Vagina (tissue), 2 donors: ENCODE data around the gene JAK1. TPM values are rescaled to one million over a fixed set of nuclear protein-coding genes. Genes with fewer than 3 reads are reported as not detected.

Source experiments
- DNase-seq, 2 donors: peaks; one replicate each; pipeline ENCODE4 v3.0.0-alpha.2; 2017; ENCODE audit errors: extremely low spot score in 2 of 2
- H3K27ac ChIP-seq: fragments of 200-600 bp; sonication (generic); one replicate; pipeline ENCODE4 v1.5.1; 2019
- H3K27me3 ChIP-seq: fragments of 200-600 bp; sonication (generic); one replicate; pipeline ENCODE4 v1.5.1; 2019
- H3K36me3 ChIP-seq, 2 donors: fragments of 200-600 bp; sonication (generic); one replicate each; pipeline ENCODE4 v1.5.1; 2017 to 2019
- H3K4me1 ChIP-seq: fragments of 200-600 bp; sonication (generic); one replicate; pipeline ENCODE4 v1.5.1; 2019
- H3K4me3 ChIP-seq, 2 donors: fragments of 200-600 bp; sonication (generic); 1 replicate in 1 of 2; 2 replicates in 1 of 2; pipeline ENCODE4 v1.5.1; 2016 to 2019
- H3K9me3 ChIP-seq: fragments of 200-600 bp; sonication (generic); one replicate; pipeline ENCODE4 v1.5.1; 2019
- POLR2A ChIP-seq, 2 donors: fragments of 450-650 bp; IDR thresholded peaks; one replicate each; pipeline ENCODE4 v1.6.1; 2017; ENCODE audit warnings: antibody characterized with exemption in 2 of 2, mild to moderate bottlenecking in 2 of 2, moderate library complexity in 2 of 2
- POLR2AphosphoS5 ChIP-seq, 2 donors: sonication (generic); formaldehyde crosslinking; IDR thresholded peaks; one replicate each; pipeline ENCODE4 v1.9.0; 2017; ENCODE audit warnings: antibody characterized with exemption in 2 of 2, mild to moderate bottlenecking in 2 of 2, low read depth in 1 of 2; ENCODE audit not compliant: insufficient read depth in 1 of 2
- intact Hi-C: fragments of 100-400 bp; cut with DNase I; formaldehyde crosslinking; loops from one replicate; pipeline ENCODE4 v1.15.1; 2023
- total RNA-seq: library from RNA; depleted of rRNA; stranded (reverse); fragments of >200 nt; gene quantifications from one replicate; pipeline ENCODE4 v1.2.3, GENCODE V29; 2016
- TF ChIP-seq, protein P1 (sequence below), 3 experiments: fragments of 450-650 bp in 2 of 3; fragments of 200-600 bp in 1 of 3; sonication (generic) in 1 of 3; IDR thresholded peaks; one replicate each; pipeline ENCODE4 v1.5.1; 2017 to 2019; ENCODE audit warnings: antibody characterized with exemption in 3 of 3, mild to moderate bottlenecking in 2 of 3, moderate library complexity in 2 of 3

Gene JAK1
- total RNA-seq, 1 donor from 2014 or later = 93.3 TPM

DNA sequence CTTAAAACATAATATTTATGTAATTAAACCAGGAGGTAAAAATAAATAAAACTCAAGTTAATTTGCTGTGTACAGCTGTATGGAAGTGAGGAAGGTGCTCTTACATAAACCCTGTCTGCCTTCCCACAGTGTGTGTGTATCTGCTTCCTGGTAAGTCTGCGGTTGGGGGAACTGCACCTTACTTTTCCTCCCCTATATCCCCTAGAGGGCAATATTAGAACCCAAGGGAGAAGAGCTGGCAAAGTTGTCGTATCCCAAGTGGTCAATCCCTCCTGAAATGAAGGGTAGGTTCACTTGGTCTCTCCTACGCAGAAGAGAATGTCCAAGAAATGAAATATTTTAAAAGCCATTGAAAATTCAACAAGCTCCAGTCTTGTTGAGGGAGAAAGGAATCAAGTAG lies 17.8 kb upstream of the JAK1 start:
- intact Hi-C loops = no loop called here
- H3K27me3 ChIP-seq = no peaks in the 10 kb centered on the region

DNA sequence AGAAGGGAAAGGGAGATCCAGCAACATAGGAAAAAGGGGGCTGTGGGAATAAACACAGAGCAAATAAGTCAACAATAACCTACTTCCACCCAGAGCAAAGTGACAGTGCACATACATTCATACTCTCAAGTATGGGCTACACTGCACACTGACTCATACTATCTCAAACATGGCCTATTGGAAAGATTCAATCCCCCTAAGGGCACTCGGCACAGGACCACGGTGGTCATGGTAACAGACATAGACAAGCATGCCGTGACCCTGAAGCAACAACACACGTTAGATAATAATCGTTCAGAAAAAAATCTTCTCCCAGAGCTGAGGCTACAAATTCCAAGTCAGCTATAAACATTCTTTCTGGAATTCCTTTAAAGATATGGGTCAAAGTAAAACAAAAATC lies 16.8 kb upstream of the JAK1 start:
- H3K4me3 ChIP-seq = no peak overlapping the region
- H3K27me3 ChIP-seq = no peaks in the 10 kb centered on the region
- no peak for DNase-seq
- no peaks in the 10 kb centered on the region for H3K36me3 ChIP-seq
- no peak for TF ChIP-seq POLR2AphosphoS5 (IDR thresholded peaks at IDR 0.05; ENCODE audit: insufficient read depth in 1 of 2, low read depth in 1 of 2)
- TF ChIP-seq, protein P1, sequence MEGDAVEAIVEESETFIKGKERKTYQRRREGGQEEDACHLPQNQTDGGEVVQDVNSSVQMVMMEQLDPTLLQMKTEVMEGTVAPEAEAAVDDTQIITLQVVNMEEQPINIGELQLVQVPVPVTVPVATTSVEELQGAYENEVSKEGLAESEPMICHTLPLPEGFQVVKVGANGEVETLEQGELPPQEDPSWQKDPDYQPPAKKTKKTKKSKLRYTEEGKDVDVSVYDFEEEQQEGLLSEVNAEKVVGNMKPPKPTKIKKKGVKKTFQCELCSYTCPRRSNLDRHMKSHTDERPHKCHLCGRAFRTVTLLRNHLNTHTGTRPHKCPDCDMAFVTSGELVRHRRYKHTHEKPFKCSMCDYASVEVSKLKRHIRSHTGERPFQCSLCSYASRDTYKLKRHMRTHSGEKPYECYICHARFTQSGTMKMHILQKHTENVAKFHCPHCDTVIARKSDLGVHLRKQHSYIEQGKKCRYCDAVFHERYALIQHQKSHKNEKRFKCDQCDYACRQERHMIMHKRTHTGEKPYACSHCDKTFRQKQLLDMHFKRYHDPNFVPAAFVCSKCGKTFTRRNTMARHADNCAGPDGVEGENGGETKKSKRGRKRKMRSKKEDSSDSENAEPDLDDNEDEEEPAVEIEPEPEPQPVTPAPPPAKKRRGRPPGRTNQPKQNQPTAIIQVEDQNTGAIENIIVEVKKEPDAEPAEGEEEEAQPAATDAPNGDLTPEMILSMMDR (IDR thresholded peaks at IDR 0.05) = no peak
- no peak for TF ChIP-seq POLR2A (IDR thresholded peaks at IDR 0.05)
- intact Hi-C loops = no loop called here
- H3K27ac ChIP-seq = no peak overlapping the region
- H3K4me1 ChIP-seq = peaks cover 9% of the 10 kb centered on the region
- H3K9me3 ChIP-seq = no peaks in the 10 kb centered on the region

More for the DNA sequence above, 17.8 kb upstream of the JAK1 start:
- DNase-seq = no peak
- Histone ChIP-seq H3K4me3 (no peak overlapping the region), H3K9me3 (no peaks in the 10 kb centered on the region), H3K4me1 (peaks cover 10% of the 10 kb centered on the region), H3K27ac (no peak overlapping the region), H3K36me3 (no peaks in the 10 kb centered on the region)
- TF ChIP-seq POLR2AphosphoS5 (IDR thresholded peaks at IDR 0.05; ENCODE audit: insufficient read depth in 1 of 2, low read depth in 1 of 2) (no peak), POLR2A (IDR thresholded peaks at IDR 0.05) (no peak)
- TF ChIP-seq, protein P1 (IDR thresholded peaks at IDR 0.05) = no peak

DNA sequence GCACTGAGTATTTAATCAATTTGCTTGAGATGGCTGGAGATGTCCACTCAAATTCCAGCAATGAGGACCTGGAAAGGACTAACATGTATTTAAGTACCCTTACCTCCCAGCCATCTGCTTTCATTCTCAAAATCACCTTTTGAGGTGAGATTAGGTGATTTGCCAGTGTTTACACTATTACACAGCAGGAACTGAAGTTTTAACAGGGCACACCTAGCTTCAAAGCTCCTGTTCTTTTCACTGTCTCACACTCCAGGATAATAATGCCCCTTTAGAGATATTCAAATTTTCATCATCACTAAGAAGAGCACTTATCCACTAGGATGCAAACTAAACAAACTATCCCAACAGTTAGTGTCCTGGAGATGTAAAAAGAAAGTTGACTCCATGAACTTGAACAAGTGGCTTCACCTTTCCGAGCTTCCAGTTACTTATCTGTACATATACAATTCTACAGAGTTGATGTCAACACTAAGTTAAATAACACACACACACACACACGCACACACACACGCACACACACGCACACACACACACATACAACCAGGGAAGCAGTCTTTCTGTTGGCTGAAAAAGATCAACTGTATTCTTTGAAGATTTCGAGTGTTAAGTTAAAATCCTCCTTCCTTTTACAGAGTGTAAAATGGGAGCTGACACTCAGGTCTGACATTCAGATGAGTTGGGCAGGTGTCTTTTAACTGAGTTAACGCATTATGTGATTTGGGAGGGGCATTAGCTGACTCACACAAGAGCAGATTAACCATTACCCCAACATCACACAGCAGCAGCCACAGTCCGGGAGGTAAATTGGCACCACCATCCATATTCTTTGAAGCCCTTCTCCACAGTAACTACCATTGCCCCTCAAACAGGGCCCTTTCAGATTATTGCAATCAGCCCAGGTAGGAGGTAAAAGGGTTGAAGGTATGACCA lies 15.5 kb upstream of the JAK1 start:
- Histone ChIP-seq H3K4me1 (peaks cover 9% of the 10 kb centered on the region), H3K27me3 (no peaks in the 10 kb centered on the region), H3K27ac (no peak overlapping the region), H3K4me3 (no peak overlapping the region), H3K36me3 (no peaks in the 10 kb centered on the region), H3K9me3 (no peaks in the 10 kb centered on the region)
- DNase-seq = no peak
- TF ChIP-seq POLR2AphosphoS5 (IDR thresholded peaks at IDR 0.05; ENCODE audit: insufficient read depth in 1 of 2, low read depth in 1 of 2) = no peak
- TF ChIP-seq POLR2A (IDR thresholded peaks at IDR 0.05) = no peak
- TF ChIP-seq, protein P1 (IDR thresholded peaks at IDR 0.05) = no peak
- intact Hi-C loops = no loop called here

DNA sequence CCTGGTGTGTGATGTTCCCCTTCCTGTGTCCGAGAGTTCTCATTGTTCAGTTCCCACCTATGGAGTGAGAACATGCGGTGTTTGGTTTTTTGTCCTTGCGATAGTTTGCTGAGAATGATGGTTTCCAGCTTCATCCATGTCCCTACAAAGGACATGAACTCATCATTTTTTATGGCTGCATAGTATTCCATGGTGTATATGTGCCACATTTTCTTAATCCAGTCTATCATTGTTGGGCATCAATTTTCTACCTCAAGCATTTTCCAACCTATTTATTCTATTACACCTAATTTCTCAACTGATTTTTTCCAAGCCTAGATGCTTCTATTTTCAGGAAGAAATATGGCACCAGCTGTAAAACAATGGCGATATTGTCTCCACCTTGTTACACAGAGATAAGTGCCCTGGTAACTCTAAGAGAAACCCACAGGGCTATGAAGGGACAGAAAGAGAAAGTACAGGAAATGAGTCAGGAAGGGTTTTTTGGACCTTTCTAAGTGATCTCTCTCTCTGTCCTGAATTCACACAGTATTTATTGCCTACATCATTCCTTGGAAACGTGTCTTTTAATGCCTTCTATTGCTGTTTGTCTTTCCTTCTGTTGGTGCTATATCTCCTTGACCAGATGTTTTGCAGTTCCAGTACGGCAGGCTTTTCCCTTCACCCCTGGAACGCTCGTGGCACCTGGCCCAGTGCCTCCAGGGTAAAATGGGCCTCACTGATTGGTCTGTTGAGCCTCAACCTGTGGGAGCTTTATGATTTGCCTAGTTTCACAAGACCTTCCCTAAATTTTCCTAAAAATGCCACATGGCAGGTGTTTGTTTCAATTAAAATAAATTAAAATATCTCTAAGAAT lies 14.6 kb upstream of the JAK1 start:
- intact Hi-C loops = no loop called here
- no peak for DNase-seq
- no peak for TF ChIP-seq POLR2AphosphoS5 (IDR thresholded peaks at IDR 0.05; ENCODE audit: insufficient read depth in 1 of 2, low read depth in 1 of 2)
- TF ChIP-seq POLR2A (IDR thresholded peaks at IDR 0.05) = no peak
- TF ChIP-seq, protein P1 (IDR thresholded peaks at IDR 0.05) = no peak
- peaks cover 9% of the 10 kb centered on the region for H3K4me1 ChIP-seq
- no peak overlapping the region for H3K27ac ChIP-seq
- no peaks in the 10 kb centered on the region for H3K36me3 ChIP-seq
- no peaks in the 10 kb centered on the region for H3K27me3 ChIP-seq
- H3K4me3 ChIP-seq = no peak overlapping the region
- H3K9me3 ChIP-seq = no peaks in the 10 kb centered on the region
